Measurements from ENCODE around the gene PUS7L.

The PUS7L gene

GRCh38 chr12:43766291-43766690 lies 7.7 kb upstream of the PUS7L start:
- H3K9ac ChIP-seq (ENCODE audit: low read depth, low read length, poor library complexity): no peak overlapping the region
- H3K23ac ChIP-seq (ENCODE audit: low read depth, low read length, poor library complexity): no peak overlapping the region
- no peak overlapping the region for H4K8ac ChIP-seq (ENCODE audit: low read depth, low read length)
- no peak overlapping the region for H3K27ac ChIP-seq (replicated peaks; ENCODE audit: low read length)
- no peak overlapping the region for H2BK5ac ChIP-seq (ENCODE audit: low read length)
- no peak overlapping the region for H2AFZ ChIP-seq (ENCODE audit: low read length)
- H3K27me3 ChIP-seq (ENCODE audit: control insufficient read depth in 3 of 3, insufficient read depth in 3 of 3, low read depth in 1 of 3, low read length in 3 of 3): peaks cover 0 to 3% (median 0%) of the 10 kb centered on the region in 3 experiments
- H3K4me2 ChIP-seq (ENCODE audit: insufficient read depth, low read length, poor library complexity, severe bottlenecking): no peak overlapping the region
- H3K14ac ChIP-seq (ENCODE audit: low read length): no peak overlapping the region
- H2BK120ac ChIP-seq (ENCODE audit: low read depth, low read length): no peak overlapping the region
- no peak overlapping the region for H2BK15ac ChIP-seq (ENCODE audit: low read length)
- no peaks in the 10 kb centered on the region for H3K4me1 ChIP-seq (ENCODE audit: control insufficient read depth in 2 of 2, insufficient read depth in 1 of 2, low read depth in 1 of 2, low read length in 2 of 2)
- H3K9me3 ChIP-seq (replicated peaks in 1 of 2; ENCODE audit: control insufficient read depth in 2 of 2, insufficient read depth in 1 of 2, low read depth in 1 of 2, low read length in 2 of 2): no peaks in the 10 kb centered on the region
- no peak overlapping the region for H3K4ac ChIP-seq (ENCODE audit: low read length)
- no peak overlapping the region for H2BK12ac ChIP-seq (ENCODE audit: low read length)
- H3K18ac ChIP-seq (ENCODE audit: low read length): no peak overlapping the region
- DNase-seq (ENCODE audit: low spot score): no peak
- no peaks in the 10 kb centered on the region for H3K79me1 ChIP-seq (ENCODE audit: low read depth, low read length)
- no peak overlapping the region for H3K4me3 ChIP-seq (ENCODE audit: low read length in 2 of 2)
- H4K91ac ChIP-seq (ENCODE audit: low read depth, low read length, poor library complexity): no peak overlapping the region
- H2AK5ac ChIP-seq (ENCODE audit: low read depth, low read length): no peak overlapping the region
- no peaks in the 10 kb centered on the region for H3K36me3 ChIP-seq (replicated peaks in 1 of 2; ENCODE audit: control insufficient read depth in 2 of 2, insufficient read depth in 2 of 2, low read length in 2 of 2)

DNA sequence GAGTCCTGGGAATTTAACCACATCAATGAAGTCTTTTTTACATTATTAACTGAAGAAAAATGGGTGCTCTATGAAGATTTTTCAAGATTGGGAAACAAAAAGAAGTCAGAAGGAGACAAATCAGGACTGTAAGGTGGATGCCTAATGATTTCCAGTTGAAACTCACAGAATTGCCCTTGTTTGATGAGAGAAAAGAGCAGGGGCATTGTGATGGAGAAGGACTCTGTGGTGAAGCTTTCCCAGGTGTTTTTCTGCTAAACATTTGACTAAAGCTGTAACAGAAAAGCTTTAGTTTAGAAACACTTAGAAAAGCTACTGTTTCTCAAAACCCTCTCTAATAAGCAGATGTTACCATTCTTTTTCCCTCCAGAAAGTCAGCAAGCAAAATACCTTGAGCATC lies 5.9 kb upstream of the PUS7L start:
- no peak for DNase-seq (ENCODE audit: low spot score)
- H3K4me2 ChIP-seq (ENCODE audit: insufficient read depth, low read length, poor library complexity, severe bottlenecking): no peak overlapping the region
- no peak overlapping the region for H2BK15ac ChIP-seq (ENCODE audit: low read length)
- H3K27me3 ChIP-seq (ENCODE audit: control insufficient read depth in 3 of 3, insufficient read depth in 3 of 3, low read depth in 1 of 3, low read length in 3 of 3): peaks cover 0 to 3% (median 0%) of the 10 kb centered on the region in 3 experiments
- no peak overlapping the region for H3K4me3 ChIP-seq (ENCODE audit: low read length in 2 of 2)
- H3K9ac ChIP-seq (ENCODE audit: low read depth, low read length, poor library complexity): no peak overlapping the region
- no peak overlapping the region for H2BK12ac ChIP-seq (ENCODE audit: low read length)
- H3K4me1 ChIP-seq (ENCODE audit: control insufficient read depth in 2 of 2, insufficient read depth in 1 of 2, low read depth in 1 of 2, low read length in 2 of 2): no peaks in the 10 kb centered on the region
- H4K91ac ChIP-seq (ENCODE audit: low read depth, low read length, poor library complexity): no peak overlapping the region
- no peaks in the 10 kb centered on the region for H3K79me1 ChIP-seq (ENCODE audit: low read depth, low read length)
- H2BK5ac ChIP-seq (ENCODE audit: low read length): no peak overlapping the region
- no peak overlapping the region for H4K8ac ChIP-seq (ENCODE audit: low read depth, low read length)
- no peak overlapping the region for H2AK5ac ChIP-seq (ENCODE audit: low read depth, low read length)
- no peak overlapping the region for H3K27ac ChIP-seq (replicated peaks; ENCODE audit: low read length)
- no peaks in the 10 kb centered on the region for H3K36me3 ChIP-seq (replicated peaks in 1 of 2; ENCODE audit: control insufficient read depth in 2 of 2, insufficient read depth in 2 of 2, low read length in 2 of 2)
- H2AFZ ChIP-seq (ENCODE audit: low read length): no peak overlapping the region
- H2BK120ac ChIP-seq (ENCODE audit: low read depth, low read length): no peak overlapping the region
- H3K23ac ChIP-seq (ENCODE audit: low read depth, low read length, poor library complexity): no peak overlapping the region
- no peak overlapping the region for H3K14ac ChIP-seq (ENCODE audit: low read length)
- no peak overlapping the region for H3K4ac ChIP-seq (ENCODE audit: low read length)
- no peak overlapping the region for H3K18ac ChIP-seq (ENCODE audit: low read length)
- H3K9me3 ChIP-seq (replicated peaks in 1 of 2; ENCODE audit: control insufficient read depth in 2 of 2, insufficient read depth in 1 of 2, low read depth in 1 of 2, low read length in 2 of 2): no peaks in the 10 kb centered on the region

- Histone ChIP-seq H3K23ac (ENCODE audit: low read depth, low read length, poor library complexity) (no peak overlapping the region), H3K4me1 (ENCODE audit: control insufficient read depth in 2 of 2, insufficient read depth in 1 of 2, low read depth in 1 of 2, low read length in 2 of 2) (no peaks in the 10 kb centered on the region), H2AK5ac (ENCODE audit: low read depth, low read length) (no peak overlapping the region), H3K9ac (ENCODE audit: low read depth, low read length, poor library complexity) (no peak overlapping the region), H3K18ac (ENCODE audit: low read length) (no peak overlapping the region), H3K27ac (replicated peaks; ENCODE audit: low read length) (no peak overlapping the region), H3K27me3 (ENCODE audit: control insufficient read depth in 3 of 3, insufficient read depth in 3 of 3, low read depth in 1 of 3, low read length in 3 of 3) (no peaks in the 10 kb centered on the region), H2BK12ac (ENCODE audit: low read length) (no peak overlapping the region), H3K9me3 (replicated peaks in 1 of 2; ENCODE audit: control insufficient read depth in 2 of 2, insufficient read depth in 1 of 2, low read depth in 1 of 2, low read length in 2 of 2) (no peaks in the 10 kb centered on the region), H3K79me1 (ENCODE audit: low read depth, low read length) (no peaks in the 10 kb centered on the region), H2BK15ac (ENCODE audit: low read length) (no peak overlapping the region), H2BK5ac (ENCODE audit: low read length) (no peak overlapping the region), H3K4me2 (ENCODE audit: insufficient read depth, low read length, poor library complexity, severe bottlenecking) (no peak overlapping the region), H4K91ac (ENCODE audit: low read depth, low read length, poor library complexity) (no peak overlapping the region), H4K8ac (ENCODE audit: low read depth, low read length) (no peak overlapping the region), H2AFZ (ENCODE audit: low read length) (no peak overlapping the region), H3K4me3 (ENCODE audit: low read length in 2 of 2) (no peak overlapping the region), H3K14ac (ENCODE audit: low read length) (no peak overlapping the region), H3K36me3 (replicated peaks in 1 of 2; ENCODE audit: control insufficient read depth in 2 of 2, insufficient read depth in 2 of 2, low read length in 2 of 2) (no peaks in the 10 kb centered on the region), H3K4ac (ENCODE audit: low read length) (no peak overlapping the region), H2BK120ac (ENCODE audit: low read depth, low read length) (no peak overlapping the region)
- DNase-seq (ENCODE audit: low spot score): no peak
Observed at GRCh38 chr12:43763769-43764168, 5.2 kb upstream of the PUS7L start.

GRCh38 chr12:43762596-43762995 lies 4.0 kb upstream of the PUS7L start:
- H3K79me1 ChIP-seq (ENCODE audit: low read depth, low read length): peaks cover 3% of the 10 kb centered on the region
- no peak overlapping the region for H3K9ac ChIP-seq (ENCODE audit: low read depth, low read length, poor library complexity)
- H3K14ac ChIP-seq (ENCODE audit: low read length): no peak overlapping the region
- H4K91ac ChIP-seq (ENCODE audit: low read depth, low read length, poor library complexity): no peak overlapping the region
- no peak overlapping the region for H3K4ac ChIP-seq (ENCODE audit: low read length)
- no peak overlapping the region for H2BK120ac ChIP-seq (ENCODE audit: low read depth, low read length)
- H3K9me3 ChIP-seq (replicated peaks in 1 of 2; ENCODE audit: control insufficient read depth in 2 of 2, insufficient read depth in 1 of 2, low read depth in 1 of 2, low read length in 2 of 2): no peaks in the 10 kb centered on the region
- no peak overlapping the region for H3K18ac ChIP-seq (ENCODE audit: low read length)
- no peak overlapping the region for H2BK12ac ChIP-seq (ENCODE audit: low read length)
- no peak overlapping the region for H3K27ac ChIP-seq (replicated peaks; ENCODE audit: low read length)
- H2AK5ac ChIP-seq (ENCODE audit: low read depth, low read length): no peak overlapping the region
- H3K27me3 ChIP-seq (ENCODE audit: control insufficient read depth in 3 of 3, insufficient read depth in 3 of 3, low read depth in 1 of 3, low read length in 3 of 3): no peaks in the 10 kb centered on the region
- H4K8ac ChIP-seq (ENCODE audit: low read depth, low read length): no peak overlapping the region
- peaks cover 0 to 4% of the 10 kb centered on the region in 2 donors for H3K4me1 ChIP-seq (ENCODE audit: control insufficient read depth in 2 of 2, insufficient read depth in 1 of 2, low read depth in 1 of 2, low read length in 2 of 2)
- no peak overlapping the region for H3K23ac ChIP-seq (ENCODE audit: low read depth, low read length, poor library complexity)
- no peak overlapping the region for H3K4me3 ChIP-seq (ENCODE audit: low read length in 2 of 2)
- no peak for DNase-seq (ENCODE audit: low spot score)
- H3K4me2 ChIP-seq (ENCODE audit: insufficient read depth, low read length, poor library complexity, severe bottlenecking): no peak overlapping the region
- H2AFZ ChIP-seq (ENCODE audit: low read length): no peak overlapping the region
- no peaks in the 10 kb centered on the region for H3K36me3 ChIP-seq (replicated peaks in 1 of 2; ENCODE audit: control insufficient read depth in 2 of 2, insufficient read depth in 2 of 2, low read length in 2 of 2)
- no peak overlapping the region for H2BK5ac ChIP-seq (ENCODE audit: low read length)
- H2BK15ac ChIP-seq (ENCODE audit: low read length): no peak overlapping the region
